HG02885 (cell line): Measurements from ENCODE around the gene IL5RA.
A peak's percentile ranks its signal among the peaks of the same experiment; 100 is the strongest.

Experiments
- ATAC-seq: cut with Tn5 transposase; IDR thresholded peaks from one replicate; pipeline ENCODE4 v1.9.1; 2021; ENCODE audit warnings: mild to moderate bottlenecking; ENCODE audit not compliant: unreplicated experiment, poor library complexity

IL5RA gene

GRCh38 chr3:3069723-3070122 is 40.5 kb downstream of the IL5RA start:
- ATAC-seq: no peak

GRCh38 chr3:3068358-3068881 is 41.8 kb downstream of the IL5RA start:
- no peak for ATAC-seq

GRCh38 chr3:3066910-3067309 is 43.3 kb downstream of the IL5RA start:
- no peak for ATAC-seq

- peak; percentile 68 for ATAC-seq
Observed at GRCh38 chr3:3066378-3066777, 43.8 kb downstream of the IL5RA start.

GRCh38 chr3:3065876-3066275 is 44.3 kb downstream of the IL5RA start:
- peak; percentile 40 for ATAC-seq

GRCh38 chr3:3064297-3064696 is 45.9 kb downstream of the IL5RA start:
- no peak for ATAC-seq

- no peak for ATAC-seq
Observed at GRCh38 chr3:3059645-3060044, 50.5 kb downstream of the IL5RA start.

GRCh38 chr3:3053974-3054373 is 56.2 kb downstream of the IL5RA start:
- no peak for ATAC-seq

GRCh38 chr3:3038201-3038991 is 71.8 kb downstream of the IL5RA start:
- no peak for ATAC-seq

- no peak for ATAC-seq
Observed at GRCh38 chr3:3037156-3037555, 73.0 kb downstream of the IL5RA start.

GRCh38 chr3:3031326-3031725 is 78.8 kb downstream of the IL5RA start:
- no peak for ATAC-seq

GRCh38 chr3:3027976-3028567 is 82.1 kb downstream of the IL5RA start:
- peak; percentile 98 for ATAC-seq

GRCh38 chr3:3023111-3023745 is 86.9 kb downstream of the IL5RA start:
- no peak for ATAC-seq

GRCh38 chr3:3020209-3020608 is 90.0 kb downstream of the IL5RA start:
- no peak for ATAC-seq
